ENCODE data around the gene DRD1. TPM values are rescaled to one million over a fixed set of nuclear protein-coding genes. Genes with fewer than 3 reads are reported as not detected.
"Not testable (repeated sequence)": the region's sequence is repeated elsewhere in the genome, so short reads cannot be mapped to it uniquely, and the experiment has no call there.

DRD1 gene
- total RNA-seq, 1 experiment from 2014 or later: not detected

DNA sequence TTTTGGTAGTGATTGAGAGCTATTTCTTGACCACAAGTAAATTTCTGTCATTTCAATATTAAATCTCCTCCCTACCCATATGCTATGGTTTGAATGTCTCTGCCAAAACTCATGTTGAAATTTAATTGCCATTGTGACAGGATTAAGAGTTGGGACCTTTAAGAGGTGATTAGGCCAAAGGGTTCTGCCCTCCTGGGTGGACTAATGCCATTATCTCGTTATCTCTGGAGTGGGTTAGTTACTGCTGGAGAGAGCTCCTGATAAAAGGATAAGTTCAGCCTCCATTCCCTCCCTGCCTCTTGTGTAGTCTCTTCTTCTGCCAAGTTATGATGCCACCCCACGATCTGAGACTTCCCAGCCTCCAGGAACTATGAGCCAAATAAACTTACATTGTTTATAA, 3.6 kb upstream of the DRD1 start:
- no peak for DNase-seq (ENCODE audit: low read depth, low spot score)
- in situ Hi-C loops (cut with HindIII; ENCODE audit: low pct_unique_long_range_greater_than_20kb, low sequenced_read_pairs): no loop called here

DNA sequence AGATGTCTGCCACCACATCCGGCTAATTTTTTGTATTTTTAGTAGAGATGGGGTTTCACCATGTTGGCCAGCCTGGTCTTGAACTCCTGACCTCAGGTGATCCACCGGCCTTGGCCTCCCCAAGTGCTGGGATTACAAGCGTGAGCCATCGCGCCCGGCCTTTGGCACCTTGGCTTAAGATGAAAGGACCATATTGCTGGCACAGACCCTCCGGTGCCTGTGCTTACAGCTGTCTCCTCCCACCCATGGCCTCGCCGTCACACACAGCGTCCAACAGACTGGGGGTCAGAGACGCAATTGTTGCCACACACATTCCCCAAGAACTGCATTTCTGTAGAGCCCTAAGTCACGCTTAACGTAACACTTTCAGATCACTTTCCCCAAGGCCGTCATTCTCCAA, 2.4 kb upstream of the DRD1 start:
- DNase-seq (ENCODE audit: low read depth, low spot score); in situ Hi-C loops (cut with HindIII; ENCODE audit: low pct_unique_long_range_greater_than_20kb, low sequenced_read_pairs): not testable (repeated sequence)

DNA sequence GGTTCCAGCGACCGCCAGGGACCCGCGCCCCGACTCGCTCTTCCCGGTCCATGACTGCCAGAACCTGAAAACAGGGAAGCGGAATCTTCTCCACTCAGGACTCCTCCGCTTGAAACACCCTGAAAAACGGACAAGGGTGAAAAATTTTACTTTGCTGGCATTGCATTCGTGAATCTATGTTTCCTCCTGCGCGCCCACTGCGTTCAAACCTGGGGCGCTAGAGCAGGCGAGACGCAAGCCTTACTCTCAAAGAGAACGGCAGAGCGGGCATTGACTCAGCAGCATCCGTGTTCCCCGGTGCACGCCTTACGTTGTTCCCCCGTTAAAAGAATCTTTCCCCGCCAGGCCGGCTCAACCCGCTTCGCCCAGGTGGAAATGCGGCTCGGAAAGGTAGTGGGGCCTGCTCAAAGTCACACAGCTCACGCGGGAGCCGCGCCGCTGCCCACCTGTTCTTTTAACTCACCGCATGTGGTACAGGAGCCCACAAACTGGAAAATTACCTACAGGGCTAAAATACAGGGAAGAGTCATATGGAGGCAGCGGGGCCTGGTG, 999 bp upstream of the DRD1 start:
- in situ Hi-C loops (cut with HindIII; ENCODE audit: low pct_unique_long_range_greater_than_20kb, low sequenced_read_pairs): no loop called here

DNA sequence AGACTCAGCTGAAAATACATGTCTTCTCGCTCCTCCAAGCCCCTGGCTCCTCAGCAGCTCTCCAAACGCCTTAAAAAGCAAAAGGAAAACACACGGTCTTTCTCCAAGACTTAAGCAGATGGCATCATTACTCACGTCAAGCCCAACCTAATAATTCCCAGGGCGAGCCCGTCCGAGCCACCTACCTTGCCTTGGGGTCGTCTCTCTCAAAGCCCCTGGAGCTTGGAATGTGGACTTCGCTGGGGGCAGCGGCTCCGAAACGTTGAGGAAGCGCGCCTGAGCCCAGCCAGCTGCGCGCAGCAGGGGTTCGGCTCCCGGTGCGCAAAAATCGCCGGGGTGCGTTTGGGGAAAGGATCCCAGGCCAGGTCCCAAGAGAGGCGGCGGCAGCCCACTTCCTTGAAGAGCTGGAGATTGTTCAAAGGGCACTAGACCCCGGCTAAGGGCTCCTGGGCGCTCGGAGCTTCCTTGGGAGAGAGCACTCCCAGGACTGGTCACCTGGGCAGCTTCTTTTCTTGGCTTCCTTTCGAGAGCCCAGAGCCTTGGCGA, 395 bp downstream of the DRD1 start:
- DNase-seq (ENCODE audit: low read depth, low spot score): no peak
- in situ Hi-C loops (cut with HindIII; ENCODE audit: low pct_unique_long_range_greater_than_20kb, low sequenced_read_pairs): no loop called here

More for the DNA sequence above, 999 bp upstream of the DRD1 start:
- no peak for DNase-seq (ENCODE audit: low read depth, low spot score)

DNA sequence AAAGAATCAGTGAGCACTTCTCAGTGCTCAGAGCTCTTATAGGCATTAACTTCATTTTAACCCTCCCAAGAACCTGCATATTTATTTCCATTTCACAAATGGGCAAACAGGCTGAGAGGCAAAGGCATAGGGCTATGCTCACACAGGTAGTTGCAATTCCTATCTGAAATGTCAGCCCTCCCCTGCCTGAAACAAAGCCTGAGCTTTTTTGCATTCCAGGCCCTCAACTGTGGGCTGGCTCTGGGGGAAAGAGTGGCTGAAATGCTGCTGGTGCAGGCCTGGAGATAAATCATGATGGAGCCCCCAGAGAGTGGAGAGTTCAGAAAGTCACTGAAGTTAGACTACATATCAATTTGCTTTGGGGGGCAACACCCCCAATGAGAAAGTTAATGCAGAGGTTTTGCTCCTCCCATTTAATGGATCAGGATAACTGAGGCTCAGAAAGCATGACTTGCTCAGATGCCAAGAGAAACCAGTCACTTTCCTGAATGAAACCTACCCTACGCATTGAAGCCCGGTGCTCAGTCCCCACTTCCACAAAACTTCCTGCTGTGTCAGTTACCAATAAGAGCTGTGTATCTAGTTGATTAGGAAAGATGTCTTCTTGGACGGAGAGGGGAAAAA, 5.6 kb downstream of the DRD1 start:
- DNase-seq (ENCODE audit: low read depth, low spot score): no peak
- in situ Hi-C loops (cut with HindIII; ENCODE audit: low pct_unique_long_range_greater_than_20kb, low sequenced_read_pairs): no loop called here

DNA sequence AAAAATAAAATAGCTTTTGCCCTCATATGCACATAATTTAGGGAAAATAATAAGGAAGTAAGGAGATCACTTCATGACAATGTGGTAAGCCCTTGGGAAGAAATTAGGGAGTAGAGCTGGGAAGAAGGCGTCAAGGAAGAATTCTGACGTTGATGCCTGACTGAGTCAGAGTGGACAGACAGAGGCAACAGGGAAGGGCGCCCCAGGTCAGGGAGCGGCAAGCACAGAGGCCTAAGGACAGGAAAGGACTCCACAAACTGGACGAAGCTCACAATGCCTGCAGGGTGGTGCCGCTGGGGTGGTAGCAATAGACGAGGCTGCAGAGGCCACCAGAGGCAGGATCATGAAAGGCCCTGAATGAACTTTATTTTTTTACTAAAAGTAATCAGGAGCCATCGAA, 7.6 kb downstream of the DRD1 start:
- in situ Hi-C loops (cut with HindIII; ENCODE audit: low pct_unique_long_range_greater_than_20kb, low sequenced_read_pairs): no loop called here

DNA sequence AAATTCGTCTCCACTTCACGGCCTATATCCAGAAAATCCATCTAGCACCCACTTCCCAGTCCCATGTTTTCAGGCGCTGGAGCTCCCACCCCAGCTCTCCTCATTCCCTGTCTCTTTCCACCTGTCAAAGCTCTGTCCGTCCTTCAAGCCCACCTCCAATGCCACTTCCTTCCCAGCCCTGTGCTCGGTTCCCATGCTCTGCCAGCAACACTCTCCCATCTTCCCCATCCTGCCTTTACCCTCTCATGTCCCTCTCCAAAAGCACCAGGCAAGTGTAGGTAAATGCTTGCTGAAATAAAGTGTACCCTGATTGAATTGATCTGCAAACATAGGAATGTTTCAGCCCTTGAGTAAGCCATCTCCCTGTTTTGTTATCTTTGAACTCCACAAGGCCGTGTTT, 9.2 kb downstream of the DRD1 start:
- no peak for DNase-seq (ENCODE audit: low read depth, low spot score)

More for the DNA sequence above, 7.6 kb downstream of the DRD1 start:
- DNase-seq (ENCODE audit: low read depth, low spot score): no peak

DNA sequence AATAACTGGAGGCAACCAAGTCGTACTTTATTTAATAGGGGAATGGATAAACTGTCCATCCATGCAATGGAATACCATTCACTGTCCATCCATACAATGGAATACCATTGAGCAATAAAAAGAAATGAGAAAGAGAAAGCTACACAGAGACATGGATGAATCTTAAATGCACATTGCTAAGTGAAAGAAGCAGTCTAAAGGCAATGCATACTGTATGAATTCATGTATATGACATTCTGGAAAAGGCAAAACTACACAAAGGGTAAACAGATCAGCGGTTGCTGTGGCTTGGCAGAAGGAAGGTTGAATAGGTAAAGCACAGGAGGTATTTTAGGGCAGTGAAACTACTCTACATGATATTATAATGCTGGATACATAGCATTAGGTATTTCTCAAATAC, 16.2 kb downstream of the DRD1 start:
- no peak for DNase-seq (ENCODE audit: low read depth, low spot score)
- in situ Hi-C loops (cut with HindIII; ENCODE audit: low pct_unique_long_range_greater_than_20kb, low sequenced_read_pairs): no loop called here

More for the DNA sequence above, 9.2 kb downstream of the DRD1 start:
- in situ Hi-C loops (cut with HindIII; ENCODE audit: low pct_unique_long_range_greater_than_20kb, low sequenced_read_pairs): no loop called here

DNA sequence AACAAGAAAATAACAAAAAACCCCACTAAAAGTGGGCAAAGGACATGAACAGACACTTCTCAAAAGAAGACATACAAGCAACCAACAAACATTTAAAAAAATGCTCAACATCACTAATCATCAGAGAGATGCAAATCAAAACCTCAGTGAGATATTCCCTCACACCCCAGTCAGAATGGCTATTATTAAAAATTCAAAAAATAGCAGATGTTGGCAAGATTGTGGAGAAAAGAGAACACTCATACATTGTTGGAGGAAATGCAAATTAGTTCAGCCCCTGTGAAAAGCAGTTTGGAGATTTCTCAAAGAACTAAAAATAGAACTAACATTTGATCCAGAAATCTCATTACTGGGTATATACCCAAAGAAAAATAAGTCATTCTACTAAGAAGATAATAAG, 19.4 kb downstream of the DRD1 start:
- DNase-seq (ENCODE audit: low read depth, low spot score); in situ Hi-C loops (cut with HindIII; ENCODE audit: low pct_unique_long_range_greater_than_20kb, low sequenced_read_pairs): not testable (repeated sequence)

DNA sequence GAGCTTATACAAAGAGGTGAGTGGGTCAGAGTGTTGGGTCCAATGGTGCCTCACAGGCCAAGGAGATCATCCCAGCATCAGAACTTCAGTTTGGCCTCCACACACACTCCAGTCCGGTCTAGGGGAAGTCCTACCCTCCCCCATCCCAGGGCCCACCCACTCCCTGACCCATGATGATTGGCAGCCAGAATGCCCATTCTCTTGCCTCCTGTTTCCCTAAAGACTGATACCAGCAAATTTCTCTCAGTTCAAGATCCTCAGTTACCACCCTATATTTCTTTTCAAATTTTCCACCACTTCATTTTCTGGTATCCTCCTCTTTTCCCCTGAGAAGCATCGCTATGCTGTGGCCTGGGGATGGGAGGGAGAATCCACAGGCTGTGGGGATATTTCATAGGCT, 21.9 kb downstream of the DRD1 start:
- in situ Hi-C loops (cut with HindIII; ENCODE audit: low pct_unique_long_range_greater_than_20kb, low sequenced_read_pairs): no loop called here
- DNase-seq (ENCODE audit: low read depth, low spot score): no peak

DNA sequence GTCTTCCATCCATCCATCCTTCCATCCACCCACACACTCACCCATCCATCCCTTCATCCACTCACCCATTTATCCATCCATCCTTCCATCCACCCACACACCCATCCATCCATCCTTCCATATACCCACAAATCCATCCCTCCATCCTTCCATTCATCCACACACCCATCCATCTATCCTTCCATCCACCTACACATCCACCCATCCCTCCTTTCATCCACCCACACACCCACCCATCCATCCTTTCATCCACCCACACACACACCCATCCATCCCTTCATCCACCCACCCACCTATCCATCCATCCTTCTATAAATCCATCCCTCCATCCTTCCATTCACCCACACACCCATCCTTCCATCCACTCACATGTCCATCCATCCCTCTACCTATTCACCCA, 23.6 kb downstream of the DRD1 start:
- in situ Hi-C loops (cut with HindIII; ENCODE audit: low pct_unique_long_range_greater_than_20kb, low sequenced_read_pairs): no loop called here

DNA sequence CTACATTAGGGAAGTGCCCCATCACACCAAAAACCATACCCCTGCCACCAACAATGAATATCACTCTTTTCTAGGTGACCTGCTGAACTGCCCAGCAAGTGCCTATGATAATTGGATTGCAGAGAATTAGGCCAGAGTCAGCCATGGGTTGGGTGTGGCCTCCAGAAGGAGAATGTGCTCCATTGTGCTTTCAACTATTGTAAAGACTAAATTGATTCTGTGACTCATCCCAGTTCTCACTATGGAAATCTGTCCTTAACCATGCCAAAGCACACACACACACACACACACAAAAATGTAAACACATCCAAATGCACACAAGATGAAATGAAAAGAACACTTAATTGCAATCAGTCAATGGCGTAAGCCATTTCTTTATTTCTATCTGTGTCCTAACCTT, 25.7 kb downstream of the DRD1 start:
- no peak for DNase-seq (ENCODE audit: low read depth, low spot score)
- in situ Hi-C loops (cut with HindIII; ENCODE audit: low pct_unique_long_range_greater_than_20kb, low sequenced_read_pairs): no loop called here

More for the DNA sequence above, 23.6 kb downstream of the DRD1 start:
- no peak for DNase-seq (ENCODE audit: low read depth, low spot score)

DNA sequence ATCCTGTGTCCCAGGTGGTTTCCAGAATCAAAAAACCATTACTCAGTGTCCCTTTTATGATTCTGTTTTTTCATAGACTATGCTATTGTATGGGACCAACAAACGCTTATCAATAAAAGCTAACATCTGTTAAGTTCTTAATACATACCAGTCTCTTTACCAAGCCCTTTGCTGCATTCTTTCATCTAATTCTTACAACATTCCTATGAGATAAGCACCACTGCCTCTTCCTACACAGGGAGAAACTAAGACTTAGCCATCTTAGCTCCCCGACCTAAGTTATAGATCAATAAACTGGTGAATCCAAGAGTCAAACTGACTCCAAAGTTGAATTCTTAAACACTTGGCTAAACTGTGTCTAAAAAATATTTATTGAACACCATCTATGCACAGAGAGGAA, 26.6 kb downstream of the DRD1 start:
- no peak for DNase-seq (ENCODE audit: low read depth, low spot score)
- in situ Hi-C loops (cut with HindIII; ENCODE audit: low pct_unique_long_range_greater_than_20kb, low sequenced_read_pairs): no loop called here

DNA sequence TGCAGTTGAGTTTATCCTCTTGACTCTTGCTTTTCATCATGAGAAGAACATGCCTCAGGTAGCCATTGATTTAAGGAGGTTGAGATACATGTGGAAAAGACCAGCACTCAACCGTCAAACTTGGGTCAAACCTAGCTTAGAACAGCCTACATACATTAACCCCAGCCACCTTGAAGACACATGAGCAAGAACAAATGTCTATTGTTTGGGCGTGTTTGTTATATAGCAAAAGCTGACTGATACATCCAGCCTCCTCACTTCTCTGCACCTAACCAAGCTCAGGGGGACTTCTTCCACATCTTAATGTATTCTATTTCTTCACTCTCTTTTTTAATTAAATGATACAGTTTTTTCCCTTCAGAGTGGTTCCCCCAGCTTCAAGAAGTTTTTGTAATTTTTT, 28.7 kb downstream of the DRD1 start:
- in situ Hi-C loops (cut with HindIII; ENCODE audit: low pct_unique_long_range_greater_than_20kb, low sequenced_read_pairs): no loop called here
- DNase-seq (ENCODE audit: low read depth, low spot score): no peak

DNA sequence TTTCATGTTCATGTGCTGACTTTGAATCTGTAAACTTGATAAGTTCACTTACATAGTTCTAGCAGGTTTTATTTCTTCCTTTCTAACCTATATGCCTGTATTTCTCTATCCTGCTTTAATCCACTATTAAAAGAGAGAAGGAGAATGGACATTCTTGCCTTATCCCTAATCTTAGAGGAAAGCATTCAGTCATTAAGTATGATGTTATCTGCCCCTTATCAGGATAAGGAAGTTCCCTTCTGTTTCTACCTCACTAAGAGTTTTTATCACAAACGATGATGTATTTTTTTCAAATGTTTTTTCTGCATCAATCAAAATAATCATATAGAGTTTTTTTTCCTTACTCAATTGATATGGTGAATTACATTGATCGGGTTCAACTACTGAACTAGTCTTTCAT, 33.1 kb downstream of the DRD1 start:
- in situ Hi-C loops (cut with HindIII; ENCODE audit: low pct_unique_long_range_greater_than_20kb, low sequenced_read_pairs): no loop called here
- DNase-seq (ENCODE audit: low read depth, low spot score): no peak

DNA sequence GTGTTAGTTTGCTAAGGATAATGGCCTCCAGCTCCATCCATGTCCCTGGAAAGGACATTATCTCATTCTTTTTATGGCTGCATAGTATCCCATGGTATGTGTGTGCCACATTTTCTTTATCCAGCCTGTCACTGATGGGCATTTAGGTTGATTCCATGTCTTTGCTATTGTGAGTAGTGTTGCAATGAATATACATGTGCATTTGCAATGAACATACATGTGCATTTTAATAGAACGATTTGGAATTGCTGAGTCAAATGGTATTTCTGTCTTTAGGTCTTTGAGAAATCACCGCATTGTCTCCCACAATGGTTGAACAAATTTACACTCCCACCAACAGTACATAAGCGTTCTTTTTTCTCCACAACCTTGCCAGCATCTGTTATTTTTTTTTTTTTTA, 37.7 kb downstream of the DRD1 start:
- no peak for DNase-seq (ENCODE audit: low read depth, low spot score)
- in situ Hi-C loops (cut with HindIII; ENCODE audit: low pct_unique_long_range_greater_than_20kb, low sequenced_read_pairs): no loop called here

DNA sequence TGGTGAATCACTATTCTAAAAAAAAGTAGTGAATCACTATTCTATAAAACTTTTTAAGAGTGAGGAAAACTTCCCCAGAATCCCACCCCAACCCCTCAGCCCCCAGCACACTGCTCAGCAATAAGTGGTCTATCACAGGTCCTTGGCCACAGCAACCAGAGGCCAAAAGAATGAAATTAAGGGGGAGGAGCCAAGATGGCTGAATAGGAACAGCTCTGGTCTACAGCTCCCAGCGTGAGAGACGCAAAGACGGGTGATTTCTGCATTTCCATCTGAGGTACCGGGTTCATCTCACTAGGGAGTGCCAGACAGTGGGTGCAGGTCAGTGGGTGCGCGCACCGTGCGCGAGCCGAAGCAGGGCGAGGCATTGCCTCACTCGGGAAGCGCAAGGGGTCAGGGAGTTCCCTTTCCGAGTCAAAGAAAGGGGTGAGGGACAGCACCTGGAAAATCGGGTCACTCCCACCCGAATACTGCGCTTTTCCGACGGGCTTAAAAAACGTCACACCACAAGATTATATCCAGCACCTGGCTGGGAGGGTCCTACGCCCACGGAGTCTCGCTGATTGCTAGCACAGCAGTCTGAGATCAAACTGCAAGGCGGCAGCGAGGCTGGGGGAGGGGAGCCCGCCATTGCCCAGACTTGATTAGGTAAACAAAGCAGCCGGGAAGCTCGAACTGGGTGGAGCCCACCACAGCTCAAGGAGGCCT, 46.2 kb downstream of the DRD1 start:
- in situ Hi-C loops (cut with HindIII; ENCODE audit: low pct_unique_long_range_greater_than_20kb, low sequenced_read_pairs); DNase-seq (ENCODE audit: low read depth, low spot score): not testable (repeated sequence)

DNA sequence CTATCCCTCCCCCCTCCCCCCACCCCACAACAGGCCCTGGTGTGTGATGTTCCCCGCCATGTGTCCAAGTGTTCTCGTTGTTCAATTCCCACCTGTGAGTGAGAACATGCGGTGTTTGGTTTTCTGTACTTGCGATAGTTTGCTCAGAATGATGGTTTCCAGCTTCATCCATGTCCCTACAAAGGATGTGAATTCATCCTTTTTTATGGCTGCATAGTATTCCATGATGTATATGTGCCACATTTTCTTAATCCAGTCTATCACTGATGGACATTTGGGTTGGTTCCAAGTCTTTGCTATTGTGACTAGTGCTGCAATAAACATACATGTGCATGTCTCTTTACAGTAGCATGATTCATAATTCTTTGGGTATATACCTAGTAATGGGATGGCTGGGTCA, 48.6 kb downstream of the DRD1 start:
- DNase-seq (ENCODE audit: low read depth, low spot score); in situ Hi-C loops (cut with HindIII; ENCODE audit: low pct_unique_long_range_greater_than_20kb, low sequenced_read_pairs): not testable (repeated sequence)

DNA sequence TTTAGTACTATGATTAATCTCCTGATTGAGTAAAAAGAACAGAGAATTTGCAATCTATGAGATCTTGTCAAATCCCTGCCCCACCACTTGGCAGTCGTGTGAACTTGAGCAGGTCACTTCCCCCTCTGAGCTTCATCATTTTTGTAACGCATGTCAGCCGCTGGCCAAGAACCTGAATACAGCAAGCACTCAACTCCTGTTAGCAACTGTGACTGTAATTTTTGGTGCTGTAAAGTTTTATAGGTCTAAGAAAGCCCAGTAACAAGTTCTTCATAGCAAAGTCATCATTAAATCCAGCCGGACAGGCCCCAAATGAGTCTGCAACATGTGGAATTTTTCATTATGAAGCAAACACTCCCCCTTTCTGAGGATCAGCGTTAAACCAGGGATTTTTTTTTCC, 49.4 kb downstream of the DRD1 start:
- in situ Hi-C loops (cut with HindIII; ENCODE audit: low pct_unique_long_range_greater_than_20kb, low sequenced_read_pairs): no loop called here

More for the DNA sequence above, 49.4 kb downstream of the DRD1 start:
- DNase-seq (ENCODE audit: low read depth, low spot score): no peak

Measured in SK-MEL-5 (cell line).